DND-41 (cell line): ENCODE results near the gene PPP1R11.

Experiments
- CTCF ChIP-seq: IDR thresholded peaks from 2 replicates; pipeline ENCODE4 v1.5.1; 2012; ENCODE audit warnings: borderline replicate concordance, low read length, moderate library complexity, mild to moderate bottlenecking; ENCODE audit not compliant: poor library complexity, severe bottlenecking; ENCODE audit errors: extremely low read depth
- EZH2 ChIP-seq: IDR thresholded peaks from 3 replicates; pipeline ENCODE4 v1.6.1; 2012; ENCODE audit warnings: borderline replicate concordance, low read depth, mild to moderate bottlenecking, moderate library complexity, low read length, inconsistent platforms; ENCODE audit not compliant: severe bottlenecking

- TF ChIP-seq EZH2 = no peak
- TF ChIP-seq CTCF = no peak
These were observed 25.2 kb upstream of the PPP1R11 start for GRCh38 chr6:30041821-30042220.
